Measurements from ENCODE around the gene GALNT5.

The GALNT5 gene

GRCh38 chr2:157311706-157312105 is 54.2 kb downstream of the GALNT5 start:
- Histone ChIP-seq H3K4me3 (ENCODE audit: low read depth, low read length) (no peak overlapping the region), H3K4me1 (ENCODE audit: control insufficient read depth, insufficient read depth, low read length) (no peaks in the 10 kb centered on the region), H3K9me3 (ENCODE audit: control insufficient read depth, insufficient read depth, low read depth, low read length) (no peaks in the 10 kb centered on the region), H3K36me3 (ENCODE audit: control insufficient read depth in 2 of 2, insufficient read depth in 1 of 2, low read length in 2 of 2) (no peaks in the 10 kb centered on the region), H3K27ac (ENCODE audit: extremely low read depth, low read depth, low read length) (no peak overlapping the region)
- TF ChIP-seq ZNF664 (tag by site-specific recombination; IDR thresholded peaks at IDR 0.05) (no peak), ZIC2 (tag by site-specific recombination; IDR thresholded peaks at IDR 0.05) (no peak), ZNF529 (tag by site-specific recombination; IDR thresholded peaks at IDR 0.05; ENCODE audit: insufficient replicate concordance) (no peak), ZFP41 (tag by site-specific recombination; IDR thresholded peaks at IDR 0.05; ENCODE audit: borderline replicate concordance) (no peak), ZNF548 (tag by site-specific recombination; IDR thresholded peaks at IDR 0.05) (no peak), TRIM28 (IDR thresholded peaks at IDR 0.05; ENCODE audit: borderline replicate concordance, low read length) (no peak), ZNF280C (tag by site-specific recombination; IDR thresholded peaks at IDR 0.05) (no peak), ZNF658 (tag by site-specific recombination; IDR thresholded peaks at IDR 0.05) (no peak)
- CTCF ChIA-PET = interaction anchor here (0.7 to 3.4 kb wide), 4 partner anchors 9 to 438 kb away, joined by 4 to 18 read pairs (median 8); partner anchors contain the start of gene ERMN
- POLR2A ChIA-PET = no interaction called here

GRCh38 chr2:157312866-157313486 is 55.5 kb downstream of the GALNT5 start:
- no peak for TF ChIP-seq ZNF747 (tag by site-specific recombination; IDR thresholded peaks at IDR 0.05)
- no peak for TF ChIP-seq HOXD13 (CRISPR knock-in tag; IDR thresholded peaks at IDR 0.05; ENCODE audit: borderline replicate concordance)
- no peak for TF ChIP-seq RBAK (tag by site-specific recombination; IDR thresholded peaks at IDR 0.05)
- H3K36me3 ChIP-seq (ENCODE audit: control insufficient read depth in 2 of 2, insufficient read depth in 1 of 2, low read length in 2 of 2) = no peaks in the 10 kb centered on the region

GRCh38 chr2:157315901-157316300 is 58.4 kb downstream of the GALNT5 start:
- H3K9me3 ChIP-seq (ENCODE audit: control insufficient read depth, insufficient read depth, low read depth, low read length) = no peaks in the 10 kb centered on the region
- H3K4me3 ChIP-seq (ENCODE audit: low read depth, low read length) = no peak overlapping the region
- CTCF ChIA-PET = interaction anchor here (0.8 to 3.1 kb wide), 5 partner anchors 10 to 20 kb away, joined by 3 to 18 read pairs (median 4); partner anchors contain the start of gene ERMN
- POLR2A ChIA-PET = no interaction called here
- H3K27ac ChIP-seq (ENCODE audit: extremely low read depth, low read depth, low read length) = no peak overlapping the region
- H3K4me1 ChIP-seq (ENCODE audit: control insufficient read depth, insufficient read depth, low read length) = no peaks in the 10 kb centered on the region
- TF ChIP-seq RBAK (tag by site-specific recombination; IDR thresholded peaks at IDR 0.05) (no peak), ZNF114 (tag by site-specific recombination; IDR thresholded peaks at IDR 0.05) (no peak), ELK4 (IDR thresholded peaks at IDR 0.05; ENCODE audit: borderline replicate concordance, low read depth, low read length) (no peak), GLIS1 (tag by site-specific recombination; IDR thresholded peaks at IDR 0.05) (no peak), ZNF518A (tag by site-specific recombination; conservative IDR thresholded peaks at IDR 0.05; ENCODE audit: low read depth) (no peak), FEZF1 (tag by site-specific recombination; IDR thresholded peaks at IDR 0.05) (no peak)
- H3K36me3 ChIP-seq (ENCODE audit: control insufficient read depth in 2 of 2, insufficient read depth in 1 of 2, low read length in 2 of 2) = no peaks in the 10 kb centered on the region

More at GRCh38 chr2:157312866-157313486, 55.5 kb downstream of the GALNT5 start:
- CTCF ChIA-PET = no interaction called here
- POLR2A ChIA-PET = no interaction called here
- Histone ChIP-seq H3K4me1 (ENCODE audit: control insufficient read depth, insufficient read depth, low read length) (no peaks in the 10 kb centered on the region), H3K9me3 (ENCODE audit: control insufficient read depth, insufficient read depth, low read depth, low read length) (no peaks in the 10 kb centered on the region), H3K4me3 (ENCODE audit: low read depth, low read length) (no peak overlapping the region), H3K27ac (ENCODE audit: extremely low read depth, low read depth, low read length) (no peak overlapping the region)

All from HEK293 (cell line).